GM04504 (cell line): Measurements from ENCODE around the gene PACSIN2.
A peak's percentile ranks its signal among the peaks of the same experiment; 100 is the strongest.
"Not testable (repeated sequence)": the region's sequence is repeated elsewhere in the genome, so short reads cannot be mapped to it uniquely, and the experiment has no call there.

ENCODE experiments used
- DNase-seq: peaks from one replicate; pipeline ENCODE4 v3.0.0-alpha.2; 2012; ENCODE audit warnings: low read depth

PACSIN2 gene

GRCh38 chr22:43014869-43015676 lies at the start of gene PACSIN2:
TSS of gene PACSIN2 (minus strand) at chr22:43015149. CDS start at chr22:42912080, 103,069 bp downstream.
- peak; percentile 97 for DNase-seq

GRCh38 chr22:43060183-43060582 lies 45.2 kb upstream of the PACSIN2 start:
- no peak for DNase-seq

- DNase-seq = no peak
Measured at GRCh38 chr22:43057641-43058040, 42.7 kb upstream of the PACSIN2 start.

GRCh38 chr22:43053176-43053575 lies 38.2 kb upstream of the PACSIN2 start:
- no peak for DNase-seq

GRCh38 chr22:43050995-43051394 lies 36.0 kb upstream of the PACSIN2 start:
- no peak for DNase-seq

GRCh38 chr22:43047605-43048004 lies 32.7 kb upstream of the PACSIN2 start:
- no peak for DNase-seq

- no peak for DNase-seq
Measured at GRCh38 chr22:43044290-43044712, 29.4 kb upstream of the PACSIN2 start.

GRCh38 chr22:43042101-43042780 lies 27.3 kb upstream of the PACSIN2 start:
- DNase-seq = no peak

- no peak for DNase-seq
Measured at GRCh38 chr22:43039800-43040199, 24.9 kb upstream of the PACSIN2 start.

- no peak for DNase-seq
Measured at GRCh38 chr22:43038325-43038724, 23.4 kb upstream of the PACSIN2 start.

GRCh38 chr22:43036282-43036829 lies 21.4 kb upstream of the PACSIN2 start:
- DNase-seq = peak; percentile 81

GRCh38 chr22:43035250-43035649 lies 20.3 kb upstream of the PACSIN2 start:
- DNase-seq = no peak

- DNase-seq = no peak
Measured at GRCh38 chr22:43031617-43032016, 16.7 kb upstream of the PACSIN2 start.

GRCh38 chr22:43018615-43019014 lies 3.7 kb upstream of the PACSIN2 start:
- DNase-seq = no peak

- DNase-seq = no peak
Measured at GRCh38 chr22:43017525-43018460, 2.8 kb upstream of the PACSIN2 start.

GRCh38 chr22:43016150-43016549 lies 1.2 kb upstream of the PACSIN2 start:
- DNase-seq = not testable (repeated sequence)

GRCh38 chr22:43015677-43016042 lies 711 bp upstream of the PACSIN2 start:
- no peak for DNase-seq

GRCh38 chr22:43014316-43014868 lies 557 bp downstream of the PACSIN2 start:
- no peak for DNase-seq

GRCh38 chr22:43013355-43014315 lies 1.3 kb downstream of the PACSIN2 start:
- DNase-seq = no peak

- DNase-seq = no peak
Measured at GRCh38 chr22:43012390-43012789, 2.6 kb downstream of the PACSIN2 start.

- no peak for DNase-seq
Measured at GRCh38 chr22:43011079-43011478, 3.9 kb downstream of the PACSIN2 start.
